H9 (cell line): ENCODE measurements around the gene OR4K14. TPM values are rescaled to one million over a fixed set of nuclear protein-coding genes. Genes with fewer than 3 reads are reported as not detected.

Experiments
- DNase-seq: peaks from one replicate; pipeline ENCODE4 v3.0.0-alpha.2; 2017
- H2AFZ ChIP-seq: one replicate; pipeline ENCODE4 v1.6.1; 2013; ENCODE audit warnings: mild to moderate bottlenecking, low read length, control low read depth, moderate library complexity
- H2AK5ac ChIP-seq: 2 replicates; pipeline ENCODE4 v1.6.1; 2013; ENCODE audit warnings: low read length, control low read depth, mixed read lengths; ENCODE audit not compliant: insufficient read length
- H2BK120ac ChIP-seq: one replicate; pipeline ENCODE4 v1.6.1; 2013; ENCODE audit warnings: low read depth, mild to moderate bottlenecking, low read length, control low read depth, inconsistent platforms; ENCODE audit not compliant: poor library complexity, severe bottlenecking
- H2BK12ac ChIP-seq: 2 replicates; pipeline ENCODE4 v1.6.1; 2013; ENCODE audit warnings: low read length, control low read depth, mixed read lengths, low read depth; ENCODE audit not compliant: insufficient read length
- H2BK15ac ChIP-seq: 2 replicates; pipeline ENCODE4 v1.6.1; 2013; ENCODE audit warnings: low read depth, low read length, control low read depth
- H2BK20ac ChIP-seq: one replicate; pipeline ENCODE4 v1.6.1; 2013; ENCODE audit warnings: low read depth, mild to moderate bottlenecking, low read length, control low read depth, inconsistent platforms; ENCODE audit not compliant: poor library complexity, severe bottlenecking
- H2BK5ac ChIP-seq: 2 replicates; pipeline ENCODE4 v1.6.1; 2013; ENCODE audit warnings: low read length, control low read depth, mixed read lengths; ENCODE audit not compliant: insufficient read length
- H3K14ac ChIP-seq: 2 replicates; pipeline ENCODE4 v1.6.1; 2013; ENCODE audit warnings: low read length, control low read depth; ENCODE audit not compliant: insufficient read depth
- H3K18ac ChIP-seq: 2 replicates; pipeline ENCODE4 v1.6.1; 2013; ENCODE audit warnings: low read depth, mild to moderate bottlenecking, mixed read lengths, low read length, control low read depth; ENCODE audit not compliant: insufficient read length
- H3K23ac ChIP-seq: 2 replicates; pipeline ENCODE4 v1.6.1; 2013; ENCODE audit warnings: low read length, control low read depth, mixed read lengths, low read depth; ENCODE audit not compliant: insufficient read length
- H3K23me2 ChIP-seq: 2 replicates; pipeline ENCODE4 v1.6.1; 2013; ENCODE audit warnings: low read depth, mild to moderate bottlenecking, mixed read lengths, low read length, control low read depth; ENCODE audit not compliant: insufficient read length, poor library complexity, severe bottlenecking
- H3K27ac ChIP-seq: 2 replicates; pipeline ENCODE4 v1.5.1; 2013; ENCODE audit warnings: low read length, control low read depth, mixed read lengths, low read depth; ENCODE audit not compliant: insufficient read length
- H3K27me3 ChIP-seq: 2 replicates; pipeline ENCODE4 v1.6.1; 2013; ENCODE audit warnings: low read length, control low read depth, inconsistent platforms; ENCODE audit not compliant: insufficient read depth
- H3K4ac ChIP-seq: 2 replicates; pipeline ENCODE4 v1.6.1; 2013; ENCODE audit warnings: low read depth, mild to moderate bottlenecking, control low read depth, inconsistent platforms, low read length, moderate library complexity
- H3K4me1 ChIP-seq: 2 replicates; pipeline ENCODE4 v1.6.1; 2013; ENCODE audit warnings: low read length, control low read depth, inconsistent platforms; ENCODE audit not compliant: insufficient read depth
- H3K4me2 ChIP-seq: 2 replicates; pipeline ENCODE4 v1.6.1; 2013; ENCODE audit warnings: low read length, control low read depth, mixed read lengths; ENCODE audit not compliant: insufficient read length, insufficient read depth
- H3K56ac ChIP-seq: 2 replicates; pipeline ENCODE4 v1.6.1; 2013; ENCODE audit warnings: low read depth, mild to moderate bottlenecking, mixed read lengths, low read length, control low read depth; ENCODE audit not compliant: insufficient read length
- H3K79me1 ChIP-seq: 2 replicates; pipeline ENCODE4 v1.6.1; 2013; ENCODE audit warnings: low read depth, mild to moderate bottlenecking, moderate library complexity, low read length, control low read depth, inconsistent platforms; ENCODE audit not compliant: insufficient read depth, poor library complexity, severe bottlenecking
- H3K79me2 ChIP-seq: 2 replicates; pipeline ENCODE4 v1.6.1; 2013; ENCODE audit warnings: low read length, control low read depth, inconsistent platforms; ENCODE audit not compliant: insufficient read depth
- H3K9ac ChIP-seq: 2 replicates; pipeline ENCODE4 v1.6.1; 2013; ENCODE audit warnings: low read length, control low read depth, mixed read lengths; ENCODE audit not compliant: insufficient read length; ENCODE audit errors: extremely low read depth
- H3K9me3 ChIP-seq: one replicate; pipeline ENCODE4 v1.6.1; 2013; ENCODE audit warnings: low read depth, low read length, inconsistent platforms; ENCODE audit not compliant: control insufficient read depth
- H3T11ph ChIP-seq: one replicate; pipeline ENCODE4 v1.6.1; 2013; ENCODE audit warnings: mild to moderate bottlenecking, low read length, control low read depth, inconsistent platforms
- H4K20me1 ChIP-seq: one replicate; pipeline ENCODE4 v1.6.1; 2013; ENCODE audit not compliant: control insufficient read depth, insufficient read length, insufficient read depth
- H4K5ac ChIP-seq: 2 replicates; pipeline ENCODE4 v1.6.1; 2013; ENCODE audit warnings: low read depth, mild to moderate bottlenecking, mixed read lengths, low read length, control low read depth; ENCODE audit not compliant: insufficient read length
- H4K8ac ChIP-seq: replicated peaks from 2 replicates; pipeline ENCODE4 v1.6.1; 2013; ENCODE audit warnings: low read length, control low read depth, mixed read lengths, low read depth; ENCODE audit not compliant: insufficient read length
- H4K91ac ChIP-seq: 2 replicates; pipeline ENCODE4 v1.6.1; 2013; ENCODE audit warnings: low read depth, mild to moderate bottlenecking, moderate library complexity, mixed read lengths, low read length, control low read depth; ENCODE audit not compliant: insufficient read length
- H3K27ac Mint-ChIP-seq, 3 experiments: 2 replicates in 2 of 3; 3 replicates in 1 of 3; pipeline ENCODE4 v1.8.0; 2020 to 2021; ENCODE audit warnings: mixed read lengths in 3 of 3, mild to moderate bottlenecking in 1 of 3, moderate library complexity in 1 of 3
- H3K27me3 Mint-ChIP-seq: 2 replicates; pipeline ENCODE4 v1.8.0; 2021; ENCODE audit warnings: low read depth, mild to moderate bottlenecking, moderate library complexity, mixed read lengths
- H3K36me3 Mint-ChIP-seq, 3 experiments: 2 replicates in 2 of 3; 3 replicates in 1 of 3; pipeline ENCODE4 v1.8.0; 2020 to 2021; ENCODE audit warnings: low read depth in 3 of 3, mixed read lengths in 3 of 3; ENCODE audit not compliant: insufficient read depth in 1 of 3
- H3K4me1 Mint-ChIP-seq, 2 experiments: 2 replicates each; pipeline ENCODE4 v1.8.0; 2020; ENCODE audit warnings: mixed read lengths in 2 of 2
- H3K4me3 Mint-ChIP-seq, 2 experiments: 2 replicates in 1 of 2; 3 replicates in 1 of 2; pipeline ENCODE4 v1.8.0; 2020 to 2021; ENCODE audit warnings: mild to moderate bottlenecking in 2 of 2, mixed read lengths in 2 of 2, moderate library complexity in 1 of 2
- H3K9me3 Mint-ChIP-seq, 2 experiments: 2 replicates in 1 of 2; 3 replicates in 1 of 2; pipeline ENCODE4 v1.8.0; 2020; ENCODE audit warnings: mild to moderate bottlenecking in 2 of 2, mixed read lengths in 2 of 2, moderate library complexity in 1 of 2
- CTCF ChIP-seq: fragments of 200-600 bp; sonication (generic); conservative IDR thresholded peaks from 3 replicates; pipeline ENCODE4 v1.8.0; 2021; ENCODE audit warnings: antibody characterized with exemption, mild to moderate bottlenecking
- WGBS: extraction: QIAGEN DNeasy Blood & Tissue Kit; methylation state at CpG from one replicate; pipeline ENCODE4 v1.1.7; 2013; ENCODE audit warnings: missing lambda C conversion rate, low lambda C conversion rate, mixed read lengths; ENCODE audit not compliant: insufficient read length; ENCODE audit errors: extremely low coverage; 5-methylcytosine and 5-hydroxymethylcytosine counted together
- total RNA-seq: library from RNA; stranded (reverse); gene quantifications from 2 replicates; pipeline ENCODE4 v1.2.1, GENCODE V29; 2021

Gene OR4K14
- total RNA-seq, 1 experiment from 2014 or later, result not detected

GRCh38 chr14:20002319-20002718 lies 16.8 kb downstream of the OR4K14 start:
- Histone ChIP-seq H3K9me3 (peaks cover 68% of the 10 kb centered on the region), H4K91ac (no peak overlapping the region), H3K79me2 (no peaks in the 10 kb centered on the region), H3K4me2 (no peak overlapping the region), H3T11ph (no peak overlapping the region), H2BK120ac (no peak overlapping the region), H3K79me1 (no peaks in the 10 kb centered on the region), H3K23ac (no peak overlapping the region), H3K4ac (no peak overlapping the region), H4K8ac (no peak overlapping the region), H3K9ac (no peak overlapping the region), H2BK15ac (no peak overlapping the region), H3K14ac (no peak overlapping the region), H3K56ac (no peak overlapping the region), H3K27me3 (no peaks in the 10 kb centered on the region), H4K5ac (no peak overlapping the region), H2AK5ac (no peak overlapping the region), H3K23me2 (no peaks in the 10 kb centered on the region), H2AFZ (no peak overlapping the region), H3K27ac (no peak overlapping the region), H4K20me1 (no peaks in the 10 kb centered on the region), H3K4me1 (no peaks in the 10 kb centered on the region), H2BK5ac (no peak overlapping the region), H2BK20ac (no peak overlapping the region), H2BK12ac (no peak overlapping the region), H3K18ac (no peak overlapping the region)
- peaks cover 66 to 70% of the 10 kb centered on the region in 2 experiments for H3K9me3 Mint-ChIP-seq
- TF ChIP-seq CTCF, result no peak
- no peaks in the 10 kb centered on the region for H3K27me3 Mint-ChIP-seq
- no peak overlapping the region for H3K27ac Mint-ChIP-seq
- H3K4me1 Mint-ChIP-seq, result no peaks in the 10 kb centered on the region
- no peak for DNase-seq
- H3K4me3 Mint-ChIP-seq, result no peak overlapping the region
- peaks cover 2 to 9% (median 6%) of the 10 kb centered on the region in 3 experiments; a peak in 5 of 7 replicates for H3K36me3 Mint-ChIP-seq
- no CpG with 5 or more reads among the region's 7 CpGs for WGBS
